OCI-LY1 (cell line): ENCODE data around the gene CUBN.

Experiments used
- H2AFZ ChIP-seq: fragments of 200-600 bp; sonication (generic), shearing (Covaris generic); 2 replicates; pipeline ENCODE4 v1.6.0; 2014; ENCODE audit warnings: antibody characterized with exemption, mild to moderate bottlenecking, low read length
- H3F3A ChIP-seq: fragments of 200-600 bp; sonication (generic), shearing (Covaris generic); 2 replicates; pipeline ENCODE4 v1.6.0; 2014; ENCODE audit warnings: mild to moderate bottlenecking, antibody characterized with exemption, low read length, moderate library complexity; ENCODE audit not compliant: insufficient read depth
- H3K27ac ChIP-seq: fragments of 200-600 bp; sonication (generic); 2 replicates; pipeline ENCODE4 v1.5.1; 2014; ENCODE audit warnings: low read length, mixed run types, mild to moderate bottlenecking, low read depth; ENCODE audit not compliant: poor library complexity, severe bottlenecking
- H3K27me3 ChIP-seq: fragments of 200-600 bp; sonication (generic); 2 replicates; pipeline ENCODE4 v1.6.0; 2014; ENCODE audit warnings: antibody characterized with exemption, mild to moderate bottlenecking, low read length, moderate library complexity; ENCODE audit not compliant: insufficient read depth
- H3K36me3 ChIP-seq: fragments of 200-600 bp; sonication (generic); 2 replicates; pipeline ENCODE4 v1.6.1; 2014; ENCODE audit warnings: mild to moderate bottlenecking, antibody characterized with exemption, low read length, moderate library complexity, mixed read lengths; ENCODE audit not compliant: insufficient read depth
- H3K4me1 ChIP-seq: fragments of 200-600 bp; sonication (generic); 2 replicates; pipeline ENCODE4 v1.5.1; 2014; ENCODE audit warnings: mild to moderate bottlenecking, low read length, moderate library complexity; ENCODE audit not compliant: insufficient read depth, severe bottlenecking
- H3K4me2 ChIP-seq: fragments of 200-600 bp; sonication (generic), shearing (Covaris generic); 2 replicates; pipeline ENCODE4 v1.6.1; 2014; ENCODE audit warnings: low read length
- H3K4me3 ChIP-seq: fragments of 200-600 bp; sonication (generic); 2 replicates; pipeline ENCODE4 v1.5.1; 2014; ENCODE audit warnings: low read length, low read depth, mild to moderate bottlenecking, mixed read lengths; ENCODE audit not compliant: poor library complexity, severe bottlenecking
- H3K79me2 ChIP-seq: fragments of 200-600 bp; shearing (Covaris generic); 2 replicates; pipeline ENCODE4 v1.6.1; 2016; ENCODE audit warnings: mixed run types, low read length, mixed read lengths; ENCODE audit not compliant: insufficient read depth
- H3K9ac ChIP-seq: fragments of 200-600 bp; sonication (generic), shearing (Covaris generic); 2 replicates; pipeline ENCODE4 v1.6.1; 2014; ENCODE audit warnings: mild to moderate bottlenecking, low read length, mixed read lengths
- H3K9me2 ChIP-seq: fragments of 200-600 bp; sonication (generic), shearing (Covaris generic); 2 replicates; pipeline ENCODE4 v1.6.1; 2014; ENCODE audit warnings: low read depth, mild to moderate bottlenecking, low read length, mixed read lengths
- H3K9me3 ChIP-seq: fragments of 200-600 bp; shearing (Covaris generic); 2 replicates; pipeline ENCODE4 v1.6.1; 2014; ENCODE audit warnings: low read length, mixed read lengths
- H4K20me1 ChIP-seq: fragments of 200-600 bp; sonication (generic), shearing (Covaris generic); 2 replicates; pipeline ENCODE4 v1.6.0; 2016; ENCODE audit warnings: mild to moderate bottlenecking, low read length; ENCODE audit not compliant: insufficient read depth
- CTCF ChIP-seq: fragments of 200-600 bp; sonication (generic), shearing (Covaris generic); IDR thresholded peaks from 2 replicates; pipeline ENCODE4 v1.5.1; 2017; ENCODE audit warnings: mild to moderate bottlenecking, antibody characterized with exemption, low read length, moderate library complexity, mixed read lengths
- EZH2 ChIP-seq: fragments of 200-600 bp; sonication (generic), shearing (Covaris generic); IDR thresholded peaks from 2 replicates; pipeline ENCODE4 v1.8.0; 2017; ENCODE audit warnings: borderline replicate concordance, mixed run types, mild to moderate bottlenecking, antibody characterized with exemption, low read length, moderate library complexity, mixed read lengths

The CUBN gene

GRCh38 chr10:17076626-17077345 is 52.8 kb downstream of the CUBN start:
- Histone ChIP-seq H3K36me3 (no peaks in the 10 kb centered on the region), H3K4me3 (no peak overlapping the region), H3K9me3 (no peaks in the 10 kb centered on the region), H3K4me1 (no peaks in the 10 kb centered on the region), H4K20me1 (no peaks in the 10 kb centered on the region), H3K9ac (no peak overlapping the region), H3K27ac (no peak overlapping the region), H3K9me2 (no peaks in the 10 kb centered on the region), H3F3A (no peaks in the 10 kb centered on the region), H3K27me3 (no peaks in the 10 kb centered on the region), H3K79me2 (no peaks in the 10 kb centered on the region), H2AFZ (no peak overlapping the region), H3K4me2 (no peak overlapping the region)
- no peak for TF ChIP-seq CTCF
- TF ChIP-seq EZH2, result no peak

GRCh38 chr10:17075533-17076359 is 53.9 kb downstream of the CUBN start:
- Histone ChIP-seq H3K9me2 (no peaks in the 10 kb centered on the region), H3K79me2 (no peaks in the 10 kb centered on the region), H3K9ac (no peak overlapping the region), H3F3A (no peaks in the 10 kb centered on the region), H2AFZ (no peak overlapping the region), H3K27me3 (no peaks in the 10 kb centered on the region), H3K27ac (no peak overlapping the region), H3K9me3 (no peaks in the 10 kb centered on the region), H4K20me1 (no peaks in the 10 kb centered on the region), H3K36me3 (no peaks in the 10 kb centered on the region), H3K4me1 (no peaks in the 10 kb centered on the region), H3K4me2 (no peak overlapping the region), H3K4me3 (no peak overlapping the region)
- TF ChIP-seq CTCF (no peak), EZH2 (no peak)

- H3K4me2 ChIP-seq, result no peak overlapping the region
- no peaks in the 10 kb centered on the region for H3K79me2 ChIP-seq
- H4K20me1 ChIP-seq, result no peaks in the 10 kb centered on the region
- H3K4me3 ChIP-seq, result no peak overlapping the region
- H2AFZ ChIP-seq, result no peak overlapping the region
- H3K9me2 ChIP-seq, result no peaks in the 10 kb centered on the region
- no peaks in the 10 kb centered on the region for H3K9me3 ChIP-seq
- H3K27me3 ChIP-seq, result no peaks in the 10 kb centered on the region
- TF ChIP-seq EZH2 (no peak), CTCF (no peak)
- no peaks in the 10 kb centered on the region for H3F3A ChIP-seq
- H3K9ac ChIP-seq, result no peak overlapping the region
- H3K4me1 ChIP-seq, result no peaks in the 10 kb centered on the region
- no peak overlapping the region for H3K27ac ChIP-seq
- H3K36me3 ChIP-seq, result no peaks in the 10 kb centered on the region
These were observed 55.1 kb downstream of the CUBN start for GRCh38 chr10:17074541-17074847.
